GM12878 (cell line): ENCODE measurements around the gene HDDC2. TPM values are rescaled to one million over a fixed set of nuclear protein-coding genes. Genes with fewer than 3 reads are reported as not detected.

Source experiments
- ATAC-seq: fragments of 200-7000 bp; cut with Tn5 transposase; 3 replicates; pipeline ENCODE4 v1.9.1; 2020; ENCODE audit warnings: mild to moderate bottlenecking, moderate library complexity
- BruUV-seq: library from RNA; stranded (reverse); fragments of 400-500 nt; replicated peaks from 2 replicates; lab custom pipeline; 2021; lab: Mats Ljungman, UMichigan
- CTCF ChIA-PET: fragments of 300-600 bp; sonication (Branson Sonifier 250); formaldehyde crosslinking; extraction: SDS; loops from one replicate; lab custom pipeline; 2021; ENCODE audit warnings: inconsistent platforms; lab: Yijun Ruan, JAX
- POLR2A ChIA-PET: fragments of 350-600 bp; formaldehyde crosslinking; extraction: SDS; loops from one replicate; lab custom pipeline; 2021; ENCODE audit warnings: inconsistent platforms; lab: Charles Lee
- RAD21 ChIA-PET: fragments of 300-600 bp; sonication (Branson Sonifier 250); formaldehyde crosslinking; loops from one replicate; lab custom pipeline; 2023; ENCODE audit warnings: antibody characterized with exemption; ENCODE audit not compliant: unreplicated experiment; lab: Charles Lee
- SMC1A ChIA-PET: fragments of 300-600 bp; sonication (Branson Sonifier 250); formaldehyde crosslinking; loops from one replicate; lab custom pipeline; 2023; ENCODE audit not compliant: unreplicated experiment, uncharacterized antibody; lab: Charles Lee
- DNase-seq: peaks from one replicate; pipeline ENCODE4 v3.0.0-alpha.2; 2011; ENCODE audit warnings: low read depth, low spot score
- FAIRE-seq: peaks from 3 replicates; lab custom pipeline; 2011; peaks lifted over from hg19 to GRCh38; lab: Jason Lieb, UNC
- H2AFZ ChIP-seq: 2 replicates; pipeline ENCODE4 v1.6.0; 2011; ENCODE audit warnings: low read depth, low read length, control low read depth; ENCODE audit not compliant: control insufficient read depth
- H3K27ac ChIP-seq: 2 replicates; pipeline ENCODE4 v1.5.1; 2011; ENCODE audit warnings: control low read depth; ENCODE audit not compliant: control insufficient read depth, insufficient read depth
- H3K27me3 ChIP-seq, 2 experiments: replicated peaks in 1 of 2; 2 replicates each; pipeline versions ENCODE4 v1.6.0 to v1.6.1; 2011; ENCODE audit warnings: low read length in 1 of 2; ENCODE audit not compliant: control insufficient read depth in 2 of 2, insufficient read depth in 2 of 2
- H3K36me3 ChIP-seq, 2 experiments: 2 replicates each; pipeline ENCODE4 v1.5.1; 2011; ENCODE audit warnings: low read length in 1 of 2; ENCODE audit not compliant: control insufficient read depth in 2 of 2, insufficient read depth in 2 of 2
- H3K4me1 ChIP-seq: 2 replicates; pipeline ENCODE4 v1.6.1; 2011; ENCODE audit warnings: mild to moderate bottlenecking, low read length, moderate library complexity, mixed read lengths; ENCODE audit not compliant: control insufficient read depth, insufficient read depth
- H3K4me2 ChIP-seq: 2 replicates; pipeline ENCODE4 v1.6.0; 2011; ENCODE audit warnings: control low read depth; ENCODE audit not compliant: control insufficient read depth, insufficient read depth
- H3K4me3 ChIP-seq: fragments of 200-600 bp; sonication (generic); 2 replicates; pipeline ENCODE4 v1.5.1; 2016
- H3K79me2 ChIP-seq: 2 replicates; pipeline ENCODE4 v1.6.0; 2011; ENCODE audit warnings: low read length; ENCODE audit not compliant: control insufficient read depth, insufficient read depth
- H3K9ac ChIP-seq: 2 replicates; pipeline ENCODE4 v1.8.0; 2011; ENCODE audit warnings: low read length, control low read depth, mixed read lengths; ENCODE audit not compliant: control insufficient read depth, insufficient read depth
- H3K9me3 ChIP-seq: replicated peaks from 3 replicates; pipeline ENCODE4 v1.5.1; 2011; ENCODE audit warnings: mild to moderate bottlenecking, low read length; ENCODE audit not compliant: control insufficient read depth, insufficient read depth
- H4K20me1 ChIP-seq: 2 replicates; pipeline ENCODE4 v1.6.0; 2011; ENCODE audit not compliant: control insufficient read depth, insufficient read depth
- FOXK2 ChIP-seq: fragments of 450-650 bp; IDR thresholded peaks from 2 replicates; pipeline ENCODE4 v1.6.1; 2017; ENCODE audit warnings: mild to moderate bottlenecking, moderate library complexity
- NFIC ChIP-seq: IDR thresholded peaks from 2 replicates; pipeline ENCODE4 v1.6.1; 2012; ENCODE audit warnings: low read depth, mild to moderate bottlenecking, inconsistent platforms, low read length, moderate library complexity
- POLR2AphosphoS5 ChIP-seq: IDR thresholded peaks from 2 replicates; pipeline ENCODE4 v1.6.1; 2011; ENCODE audit warnings: mild to moderate bottlenecking, low read length, inconsistent platforms
- SPI1 ChIP-seq: IDR thresholded peaks from 2 replicates; pipeline ENCODE4 v1.6.1; 2011; ENCODE audit warnings: low read depth, mild to moderate bottlenecking, low read length, moderate library complexity, borderline replicate concordance; ENCODE audit not compliant: insufficient read depth
- TARDBP ChIP-seq: IDR thresholded peaks from 2 replicates; pipeline ENCODE4 v1.6.1; 2016; ENCODE audit warnings: borderline replicate concordance
- ZNF384 ChIP-seq: IDR thresholded peaks from 2 replicates; pipeline ENCODE4 v1.6.1; 2012; ENCODE audit warnings: low read depth, mild to moderate bottlenecking, low read length, improper control_type of control experiment, borderline replicate concordance
- WGBS: methylation state at CpG from one replicate; pipeline ENCODE4 v1.1.6; 2016; ENCODE audit warnings: low lambda C conversion rate; ENCODE audit not compliant: insufficient replicate concordance, insufficient coverage; ENCODE audit errors: missing lambda C conversion rate; 5-methylcytosine and 5-hydroxymethylcytosine counted together
- in situ Hi-C: fragments of 300-500 bp; cut with MboI; formaldehyde crosslinking; loops from 9 replicates; pipeline ENCODE4 v1.14.3; 2018; ENCODE audit warnings: mixed read lengths
- intact Hi-C: fragments of 100-400 bp; cut with micrococcal nuclease; formaldehyde crosslinking; loops from one replicate; pipeline ENCODE4 v1.14.2; 2022; ENCODE audit not compliant: unreplicated experiment
- polyA plus RNA-seq, 11 experiments: library from polyadenylated mRNA; depleted of rRNA in 4 of 11; unstranded in 6 of 11; stranded (reverse) in 5 of 11; fragments of >200 nt; fragmentation: Nextera tagmentation in 4 of 11; fragmentation: Illumina TruSeq in 1 of 11; extraction: Ambion mirVana in 4 of 11; extraction: Trizol in 1 of 11; gene quantifications; 1 replicate in 1 of 11; 2 replicates in 10 of 11; pipeline versions ENCODE4 v1.2.1 to v1.2.3, GENCODE V29; 2011 to 2016; ENCODE audit warnings: inconsistent platforms in 2 of 11, missing spikeins in 2 of 11, low read depth in 1 of 11
- total RNA-seq, 4 experiments: library from RNA; depleted of rRNA in 3 of 4; stranded (reverse); fragments of >200 nt in 3 of 4; fragmentation: Illumina TruSeq in 1 of 4; extraction: Trizol in 1 of 4; gene quantifications; 2 replicates each; pipeline versions ENCODE4 v1.2.1 to v1.2.3, GENCODE V29; 2013 to 2021
- TF ChIP-seq, protein P1 (sequence below): fragments of 450-650 bp; IDR thresholded peaks from 2 replicates; pipeline ENCODE4 v1.6.1; 2016; ENCODE audit warnings: mild to moderate bottlenecking
- TF ChIP-seq, protein P2 (sequence below): IDR thresholded peaks from 2 replicates; pipeline ENCODE4 v1.6.1; 2012; ENCODE audit warnings: improper control_type of control experiment, low read depth, low read length; ENCODE audit not compliant: insufficient replicate concordance

Gene HDDC2
- total and polyA plus RNA-seq, 10 of the 15 experiments (the other 5 are each of a cell fraction or from before 2014, with no cell fraction given): 54.5 to 148 (median 92.7) TPM

DNA sequence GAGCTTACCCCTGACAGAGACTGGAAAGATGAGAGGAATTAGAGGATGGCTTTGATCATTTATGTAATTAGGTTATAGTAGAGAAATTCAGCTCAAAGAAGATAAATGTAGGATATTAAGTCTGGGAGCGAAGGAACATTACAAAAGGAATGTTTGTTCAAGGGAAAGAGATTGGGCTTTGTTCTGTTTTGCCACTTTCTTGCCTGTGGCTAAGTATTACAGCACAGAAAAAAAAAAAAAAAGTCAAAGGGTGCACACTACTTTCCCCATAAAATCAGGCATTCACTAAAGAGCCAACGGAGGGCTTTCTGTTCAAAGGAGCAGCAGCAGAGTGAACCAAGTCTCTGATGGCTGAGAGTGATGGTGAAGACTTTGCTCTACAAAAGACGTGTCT is 5.0 kb upstream of the HDDC2 start:
- Histone ChIP-seq H3K4me3 (no peak overlapping the region), H4K20me1 (no peaks in the 10 kb centered on the region), H3K9me3 (no peaks in the 10 kb centered on the region), H3K36me3 (no peaks in the 10 kb centered on the region), H3K4me1 (no peaks in the 10 kb centered on the region), H3K79me2 (no peaks in the 10 kb centered on the region), H3K27me3 (peaks cover 0 to 3% of the 10 kb centered on the region in 2 experiments; a peak in 1 of 4 replicates), H3K9ac (no peak overlapping the region), H2AFZ (no peak overlapping the region), H3K4me2 (no peak overlapping the region), H3K27ac (no peak overlapping the region)
- intact Hi-C loops: loop anchor here (10.0 kb wide), 1 partner anchor 432 kb away; no protein-coding TSS in a partner anchor
- FAIRE-seq (no peak), ATAC-seq (no peak), DNase-seq (no peak)
- POLR2A ChIA-PET: no interaction called here
- CTCF ChIA-PET: interaction anchor here (1.1 to 1.4 kb wide), 2 partner anchors 13 to 39 kb away, joined by 3 read pairs; no protein-coding TSS in a partner anchor
- SMC1A ChIA-PET: interaction anchor here (0.6 to 1.6 kb wide), 3 partner anchors 447 to 689 kb away, joined by 3 to 4 read pairs (median 3); no protein-coding TSS in a partner anchor
- BruUV-seq: no TSS peak
- in situ Hi-C loops: no loop called here
- 35% methylated on average over 3 of the region's 3 CpGs for WGBS
- TF ChIP-seq ZNF384 (no peak), SPI1 (no peak), FOXK2 (no peak), NFIC (no peak), POLR2AphosphoS5 (no peak), TARDBP (no peak)
- TF ChIP-seq, protein P1, sequence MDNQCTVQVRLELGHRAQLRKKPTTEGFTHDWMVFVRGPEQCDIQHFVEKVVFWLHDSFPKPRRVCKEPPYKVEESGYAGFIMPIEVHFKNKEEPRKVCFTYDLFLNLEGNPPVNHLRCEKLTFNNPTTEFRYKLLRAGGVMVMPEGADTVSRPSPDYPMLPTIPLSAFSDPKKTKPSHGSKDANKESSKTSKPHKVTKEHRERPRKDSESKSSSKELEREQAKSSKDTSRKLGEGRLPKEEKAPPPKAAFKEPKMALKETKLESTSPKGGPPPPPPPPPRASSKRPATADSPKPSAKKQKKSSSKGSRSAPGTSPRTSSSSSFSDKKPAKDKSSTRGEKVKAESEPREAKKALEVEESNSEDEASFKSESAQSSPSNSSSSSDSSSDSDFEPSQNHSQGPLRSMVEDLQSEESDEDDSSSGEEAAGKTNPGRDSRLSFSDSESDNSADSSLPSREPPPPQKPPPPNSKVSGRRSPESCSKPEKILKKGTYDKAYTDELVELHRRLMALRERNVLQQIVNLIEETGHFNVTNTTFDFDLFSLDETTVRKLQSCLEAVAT: no peak
- TF ChIP-seq, protein P2, sequence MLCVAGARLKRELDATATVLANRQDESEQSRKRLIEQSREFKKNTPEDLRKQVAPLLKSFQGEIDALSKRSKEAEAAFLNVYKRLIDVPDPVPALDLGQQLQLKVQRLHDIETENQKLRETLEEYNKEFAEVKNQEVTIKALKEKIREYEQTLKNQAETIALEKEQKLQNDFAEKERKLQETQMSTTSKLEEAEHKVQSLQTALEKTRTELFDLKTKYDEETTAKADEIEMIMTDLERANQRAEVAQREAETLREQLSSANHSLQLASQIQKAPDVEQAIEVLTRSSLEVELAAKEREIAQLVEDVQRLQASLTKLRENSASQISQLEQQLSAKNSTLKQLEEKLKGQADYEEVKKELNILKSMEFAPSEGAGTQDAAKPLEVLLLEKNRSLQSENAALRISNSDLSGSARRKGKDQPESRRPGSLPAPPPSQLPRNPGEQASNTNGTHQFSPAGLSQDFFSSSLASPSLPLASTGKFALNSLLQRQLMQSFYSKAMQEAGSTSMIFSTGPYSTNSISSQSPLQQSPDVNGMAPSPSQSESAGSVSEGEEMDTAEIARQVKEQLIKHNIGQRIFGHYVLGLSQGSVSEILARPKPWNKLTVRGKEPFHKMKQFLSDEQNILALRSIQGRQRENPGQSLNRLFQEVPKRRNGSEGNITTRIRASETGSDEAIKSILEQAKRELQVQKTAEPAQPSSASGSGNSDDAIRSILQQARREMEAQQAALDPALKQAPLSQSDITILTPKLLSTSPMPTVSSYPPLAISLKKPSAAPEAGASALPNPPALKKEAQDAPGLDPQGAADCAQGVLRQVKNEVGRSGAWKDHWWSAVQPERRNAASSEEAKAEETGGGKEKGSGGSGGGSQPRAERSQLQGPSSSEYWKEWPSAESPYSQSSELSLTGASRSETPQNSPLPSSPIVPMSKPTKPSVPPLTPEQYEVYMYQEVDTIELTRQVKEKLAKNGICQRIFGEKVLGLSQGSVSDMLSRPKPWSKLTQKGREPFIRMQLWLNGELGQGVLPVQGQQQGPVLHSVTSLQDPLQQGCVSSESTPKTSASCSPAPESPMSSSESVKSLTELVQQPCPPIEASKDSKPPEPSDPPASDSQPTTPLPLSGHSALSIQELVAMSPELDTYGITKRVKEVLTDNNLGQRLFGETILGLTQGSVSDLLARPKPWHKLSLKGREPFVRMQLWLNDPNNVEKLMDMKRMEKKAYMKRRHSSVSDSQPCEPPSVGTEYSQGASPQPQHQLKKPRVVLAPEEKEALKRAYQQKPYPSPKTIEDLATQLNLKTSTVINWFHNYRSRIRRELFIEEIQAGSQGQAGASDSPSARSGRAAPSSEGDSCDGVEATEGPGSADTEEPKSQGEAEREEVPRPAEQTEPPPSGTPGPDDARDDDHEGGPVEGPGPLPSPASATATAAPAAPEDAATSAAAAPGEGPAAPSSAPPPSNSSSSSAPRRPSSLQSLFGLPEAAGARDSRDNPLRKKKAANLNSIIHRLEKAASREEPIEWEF: no peak
- RAD21 ChIA-PET: no interaction called here
